ENCODE data around the gene MINDY4. TPM values are rescaled to one million over a fixed set of nuclear protein-coding genes. Genes with fewer than 3 reads are reported as not detected.

Gene MINDY4
- total and polyA plus RNA-seq, 2 of the 4 experiments (the other 2 are of a cell fraction), result 1.8 to 3.6 TPM

DNA sequence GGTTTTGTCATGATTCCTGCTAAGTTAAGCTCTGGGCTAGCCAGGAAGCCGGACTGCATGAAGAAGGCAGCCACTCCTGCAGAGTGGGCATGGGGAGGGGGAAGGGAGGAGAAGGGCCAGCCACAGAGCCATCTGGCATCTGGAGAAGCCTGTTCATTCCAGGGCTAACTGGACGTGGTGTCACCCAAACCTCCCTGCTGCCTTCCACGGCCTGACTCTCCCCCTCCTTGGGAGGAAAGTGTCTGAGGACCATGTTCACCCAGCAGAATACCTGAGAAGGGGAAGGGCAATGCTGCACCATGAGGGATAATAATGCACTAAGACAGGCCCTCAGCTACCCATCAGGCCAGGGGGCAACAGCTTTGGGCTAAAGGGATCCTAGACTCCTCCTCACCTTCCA, 155.8 kb downstream of the MINDY4 start:
- Histone ChIP-seq H2BK5ac (ENCODE audit: low read depth, low read length, poor library complexity, severe bottlenecking) (no peak overlapping the region), H4K20me1 (ENCODE audit: insufficient read depth, low read length) (no peaks in the 10 kb centered on the region), H3K4me1 (ENCODE audit: control insufficient read depth, insufficient read depth, low read length) (no peaks in the 10 kb centered on the region), H3K4me3 (ENCODE audit: insufficient read depth, low read depth, low read length) (no peak overlapping the region), H3K14ac (replicated peaks; ENCODE audit: low read depth, low read length) (no peak overlapping the region), H3K9ac (ENCODE audit: low read depth, low read length) (no peak overlapping the region), H3K9me1 (ENCODE audit: insufficient read depth, low read length) (no peaks in the 10 kb centered on the region), H3K27me3 (ENCODE audit: control insufficient read depth, insufficient read depth, low read length) (peaks cover 6% of the 10 kb centered on the region; the same call in 1 of the 2 replicates), H4K5ac (ENCODE audit: low read depth, low read length) (no peak overlapping the region), H3K9me3 (ENCODE audit: control insufficient read depth, insufficient read depth, low read length) (peaks cover 6% of the 10 kb centered on the region), H2AK9ac (replicated peaks; ENCODE audit: low read depth, low read length, poor library complexity) (peak overlapping the region; percentile 55), H2AK5ac (ENCODE audit: low read depth, low read length) (no peak overlapping the region), H2AFZ (replicated peaks; ENCODE audit: low read length, poor library complexity) (no peak overlapping the region), H3K4ac (ENCODE audit: low read depth, low read length) (no peak overlapping the region), H2BK120ac (ENCODE audit: low read depth, low read length) (no peak overlapping the region), H2BK15ac (ENCODE audit: low read depth, low read length) (no peak overlapping the region), H4K8ac (ENCODE audit: low read depth in 2 of 2, low read length in 2 of 2) (no peak overlapping the region), H3K18ac (ENCODE audit: low read depth, low read length) (no peak overlapping the region), H3K4me2 (ENCODE audit: low read depth, low read length) (no peak overlapping the region), H3K36me3 (ENCODE audit: control insufficient read depth, insufficient read depth, low read length) (no peaks in the 10 kb centered on the region), H3K79me1 (ENCODE audit: low read depth in 1 of 2, low read length in 2 of 2) (no peaks in the 10 kb centered on the region), H2BK20ac (ENCODE audit: low read depth, low read length) (no peak overlapping the region), H3K56ac (ENCODE audit: extremely low read depth, insufficient read depth, low read length) (no peak overlapping the region), H3K27ac (ENCODE audit: insufficient read depth, low read length) (no peak overlapping the region), H4K91ac (ENCODE audit: insufficient read depth, low read depth, low read length) (no peak overlapping the region), H3K23ac (ENCODE audit: low read depth, low read length) (no peak overlapping the region)
- in situ Hi-C loops (cut with MboI; ENCODE audit: low sequenced_read_pairs) (no loop called here), intact Hi-C loops (cut with micrococcal nuclease) (no loop called here), dilution Hi-C loops (cut with HindIII; ENCODE audit: low sequenced_read_pairs, unreplicated experiment) (no loop called here)
- no peak for ATAC-seq (ENCODE audit: low read depth)
- DNase-seq, result no peak
- no TSS peak for BruUV-seq (replicated peaks)
- no peak for TF ChIP-seq BHLHE40 (IDR thresholded peaks at IDR 0.05; ENCODE audit: low read depth, low read length)
- TF ChIP-seq NFE2L2 (IDR thresholded peaks at IDR 0.05; ENCODE audit: low read depth, low read length), result no peak
- no peak for TF ChIP-seq CTCF (conservative IDR thresholded peaks at IDR 0.05; ENCODE audit: low read depth, low read length)
- no peak for TF ChIP-seq RCOR1 (IDR thresholded peaks at IDR 0.05; ENCODE audit: insufficient replicate concordance, low read length)
- no peak for TF ChIP-seq FOS (IDR thresholded peaks at IDR 0.05; ENCODE audit: low read depth, low read length)
- TF ChIP-seq RAD21 (IDR thresholded peaks at IDR 0.05; ENCODE audit: low read length), result no peak
- TF ChIP-seq POLR2A (IDR thresholded peaks at IDR 0.05; ENCODE audit: low read depth, low read length), result no peak
- TF ChIP-seq, protein P1, sequence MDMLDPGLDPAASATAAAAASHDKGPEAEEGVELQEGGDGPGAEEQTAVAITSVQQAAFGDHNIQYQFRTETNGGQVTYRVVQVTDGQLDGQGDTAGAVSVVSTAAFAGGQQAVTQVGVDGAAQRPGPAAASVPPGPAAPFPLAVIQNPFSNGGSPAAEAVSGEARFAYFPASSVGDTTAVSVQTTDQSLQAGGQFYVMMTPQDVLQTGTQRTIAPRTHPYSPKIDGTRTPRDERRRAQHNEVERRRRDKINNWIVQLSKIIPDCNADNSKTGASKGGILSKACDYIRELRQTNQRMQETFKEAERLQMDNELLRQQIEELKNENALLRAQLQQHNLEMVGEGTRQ (IDR thresholded peaks at IDR 0.05; ENCODE audit: low read depth, low read length), result no peak
- no peak for TF ChIP-seq MAFK (IDR thresholded peaks at IDR 0.05; ENCODE audit: low read depth, low read length)
- no peak for TF ChIP-seq CHD1 (IDR thresholded peaks at IDR 0.05; ENCODE audit: low read depth, low read length)
- TF ChIP-seq MAZ (IDR thresholded peaks at IDR 0.05; ENCODE audit: borderline replicate concordance, low read depth, low read length), result no peak
- TF ChIP-seq SMC3 (IDR thresholded peaks at IDR 0.05; ENCODE audit: low read depth, low read length), result no peak
- no peak for TF ChIP-seq RFX5 (IDR thresholded peaks at IDR 0.05; ENCODE audit: low read depth, low read length)
- TF ChIP-seq, protein P2, sequence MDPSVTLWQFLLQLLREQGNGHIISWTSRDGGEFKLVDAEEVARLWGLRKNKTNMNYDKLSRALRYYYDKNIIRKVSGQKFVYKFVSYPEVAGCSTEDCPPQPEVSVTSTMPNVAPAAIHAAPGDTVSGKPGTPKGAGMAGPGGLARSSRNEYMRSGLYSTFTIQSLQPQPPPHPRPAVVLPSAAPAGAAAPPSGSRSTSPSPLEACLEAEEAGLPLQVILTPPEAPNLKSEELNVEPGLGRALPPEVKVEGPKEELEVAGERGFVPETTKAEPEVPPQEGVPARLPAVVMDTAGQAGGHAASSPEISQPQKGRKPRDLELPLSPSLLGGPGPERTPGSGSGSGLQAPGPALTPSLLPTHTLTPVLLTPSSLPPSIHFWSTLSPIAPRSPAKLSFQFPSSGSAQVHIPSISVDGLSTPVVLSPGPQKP (IDR thresholded peaks at IDR 0.05; ENCODE audit: borderline replicate concordance, low read depth, low read length), result no peak
- no peak for TF ChIP-seq MXI1 (IDR thresholded peaks at IDR 0.05; ENCODE audit: borderline replicate concordance, low read depth, low read length)
- TF ChIP-seq CEBPB (IDR thresholded peaks at IDR 0.05; ENCODE audit: low read depth, low read length), result no peak
- POLR2A ChIA-PET (ENCODE audit: unreplicated experiment), result no interaction called here
- CTCF ChIA-PET, result interaction anchor here (1.3 kb wide), 1 partner anchor 12 kb away, joined by 3 read pairs; no protein-coding TSS in a partner anchor
- WGBS, 2 experiments (ENCODE audit: extremely low coverage in 2 of 2, insufficient read length in 1 of 2), result no CpG with 5 or more reads among the region's 3 CpGs

All from IMR-90 (cell line).